Thoracic aorta (tissue), 2 donors: ENCODE results near the gene SETD6. TPM values are rescaled to one million over a fixed set of nuclear protein-coding genes. Genes with fewer than 3 reads are reported as not detected.
"Not testable (repeated sequence)": the region's sequence is repeated elsewhere in the genome, so short reads cannot be mapped to it uniquely, and the experiment has no call there.

Source experiments
- ATAC-seq: fragments of 150-250 bp; one replicate; pipeline ENCODE4 v1.8.0; 2017; ENCODE audit warnings: low read depth; ENCODE audit not compliant: insufficient number of reproducible peaks, low FRiP score
- DNase-seq: peaks from one replicate; pipeline ENCODE4 v3.0.0-alpha.2; 2020; ENCODE audit warnings: low spot score
- H3K27ac ChIP-seq, 2 donors: fragments of 200-600 bp; sonication (generic); 1 replicate in 1 of 2; 2 replicates in 1 of 2; pipeline ENCODE4 v1.5.1; 2016; ENCODE audit warnings: mild to moderate bottlenecking in 2 of 2, moderate library complexity in 2 of 2
- H3K27me3 ChIP-seq: fragments of 200-600 bp; sonication (generic); replicated peaks from 2 replicates; pipeline ENCODE4 v1.6.0; 2016; ENCODE audit warnings: mild to moderate bottlenecking; ENCODE audit not compliant: insufficient read depth
- H3K36me3 ChIP-seq: fragments of 200-600 bp; sonication (generic); one replicate; pipeline ENCODE4 v1.5.1; 2016
- H3K4me1 ChIP-seq, 2 donors: fragments of 200-600 bp; sonication (generic); 1 replicate in 1 of 2; 2 replicates in 1 of 2; pipeline versions ENCODE4 v1.5.1 to v1.6.0; 2016; ENCODE audit warnings: low read depth in 2 of 2, mild to moderate bottlenecking in 1 of 2; ENCODE audit not compliant: control insufficient read depth in 1 of 2
- H3K4me3 ChIP-seq: fragments of 200-600 bp; sonication (generic); 2 replicates; pipeline ENCODE4 v1.5.1; 2016; ENCODE audit warnings: mild to moderate bottlenecking
- H3K9me3 ChIP-seq: fragments of 200-600 bp; sonication (generic); 2 replicates; pipeline ENCODE4 v1.5.1; 2016
- CTCF ChIP-seq: fragments of 200-600 bp; sonication (generic); IDR thresholded peaks from one replicate; pipeline ENCODE4 v1.5.1; 2019; ENCODE audit warnings: antibody characterized with exemption
- total RNA-seq, 2 donors: library from RNA; depleted of rRNA; stranded (reverse); fragments of >200 nt; gene quantifications; one replicate each; pipeline versions ENCODE4 v1.1.0 to v1.2.3, GENCODE V29; 2016

Gene SETD6
- total RNA-seq, 2 donors from 2014 or later: 19.2 to 47.3 TPM

DNA sequence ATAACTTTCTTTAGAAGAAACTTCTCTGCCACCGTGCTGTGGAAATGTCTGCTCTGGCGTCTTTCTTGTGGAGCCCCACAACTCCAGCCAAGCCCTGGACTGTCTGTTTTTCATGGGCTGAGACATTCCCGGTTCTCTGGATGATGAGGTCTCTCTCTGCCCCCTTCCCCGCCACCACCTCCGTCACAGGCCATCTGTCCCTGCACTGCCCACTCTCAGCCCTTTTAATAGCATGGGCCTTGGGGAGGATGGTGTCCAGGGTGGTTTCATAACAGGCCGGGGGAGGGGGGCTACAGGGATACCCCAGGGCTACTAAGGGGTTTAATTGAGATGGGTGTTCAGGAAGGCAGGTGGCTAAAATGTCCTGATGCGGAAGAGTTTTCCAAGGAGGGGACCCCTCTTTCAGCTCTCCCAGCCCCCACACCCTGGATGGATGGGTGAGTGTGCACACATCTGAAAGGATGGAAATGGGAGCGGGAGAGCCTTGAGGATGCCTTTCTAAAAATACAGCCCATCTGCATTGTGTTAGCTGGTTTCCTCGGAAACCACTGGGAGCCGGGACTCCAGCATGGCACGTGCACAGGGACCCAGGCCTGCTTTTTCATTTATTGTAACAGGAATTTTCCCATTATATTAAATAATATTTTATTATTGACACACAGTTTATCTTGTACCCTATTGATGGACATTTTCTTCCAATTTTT is 30.0 kb upstream of the SETD6 start:
- H3K36me3 ChIP-seq: no peaks in the 10 kb centered on the region
- no peak for ATAC-seq
- no peak for DNase-seq
- H3K4me3 ChIP-seq: no peak overlapping the region
- peaks cover 0 to 8% of the 10 kb centered on the region in 2 donors for H3K4me1 ChIP-seq
- no peaks in the 10 kb centered on the region for H3K9me3 ChIP-seq
- no peak for TF ChIP-seq CTCF
- H3K27ac ChIP-seq: no peak overlapping the region
- no peaks in the 10 kb centered on the region for H3K27me3 ChIP-seq

DNA sequence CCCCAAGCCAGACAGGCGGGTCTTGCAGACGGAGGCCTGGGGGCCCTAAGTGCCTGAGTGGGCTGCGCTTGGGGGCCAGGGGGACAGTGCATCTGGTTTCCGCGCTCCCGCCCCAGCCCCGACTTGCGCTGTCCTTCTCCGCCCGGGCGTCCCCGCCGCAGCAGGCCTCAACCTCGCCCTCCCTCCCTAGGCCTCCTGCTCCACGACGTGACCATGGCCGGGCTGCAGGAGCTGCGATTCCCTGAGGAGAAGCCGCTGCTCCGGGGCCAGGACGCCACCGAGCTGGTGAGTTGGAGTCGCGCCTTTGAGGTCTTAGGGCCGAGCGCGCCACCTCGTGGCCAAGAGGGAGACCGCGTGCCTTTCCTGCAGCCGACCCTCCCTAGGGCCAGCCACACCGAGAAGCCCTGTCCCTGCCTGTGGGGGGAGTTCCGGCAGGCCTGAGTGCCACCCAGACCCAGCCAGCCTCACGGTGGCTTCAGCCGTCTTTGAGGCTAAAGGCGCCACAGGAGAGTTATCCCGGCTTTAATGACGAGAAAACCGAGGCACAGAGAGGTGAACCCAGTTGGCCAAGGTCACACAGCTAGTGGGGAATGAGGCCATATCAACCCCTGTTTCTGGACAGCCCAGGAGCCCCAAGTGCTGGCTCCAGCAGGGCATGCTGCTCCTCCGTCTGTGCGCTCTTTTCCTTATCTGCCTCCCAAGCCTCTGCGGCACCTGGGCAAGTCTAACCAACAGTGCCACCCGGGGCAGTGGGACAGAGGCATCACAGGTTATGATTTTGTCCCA is 27.6 kb upstream of the SETD6 start:
- DNase-seq (no peak), ATAC-seq (peak; percentile 68)
- Histone ChIP-seq H3K27ac (no peak overlapping the region), H3K4me1 (peaks cover 0 to 8% of the 10 kb centered on the region in 2 donors), H3K27me3 (no peaks in the 10 kb centered on the region), H3K36me3 (no peaks in the 10 kb centered on the region), H3K9me3 (no peaks in the 10 kb centered on the region), H3K4me3 (peak overlapping the region; percentile 40)
- TF ChIP-seq CTCF: peak; percentile 92

GRCh38 chr16:58488531-58488930 is 26.8 kb upstream of the SETD6 start:
- Histone ChIP-seq H3K4me1 (peaks cover 0 to 8% of the 10 kb centered on the region in 2 donors), H3K27ac (no peak overlapping the region), H3K27me3 (no peaks in the 10 kb centered on the region), H3K36me3 (no peaks in the 10 kb centered on the region), H3K4me3 (no peak overlapping the region), H3K9me3 (no peaks in the 10 kb centered on the region)
- no peak for TF ChIP-seq CTCF
- no peak for DNase-seq
- no peak for ATAC-seq

- no peaks in the 10 kb centered on the region for H3K9me3 ChIP-seq
- H3K36me3 ChIP-seq: no peaks in the 10 kb centered on the region
- peaks cover 0 to 12% of the 10 kb centered on the region in 2 donors for H3K4me1 ChIP-seq
- DNase-seq (no peak), ATAC-seq (no peak)
- TF ChIP-seq CTCF: no peak
- H3K27me3 ChIP-seq: no peaks in the 10 kb centered on the region
- no peak overlapping the region for H3K27ac ChIP-seq
- H3K4me3 ChIP-seq: no peak overlapping the region
These were observed 25.3 kb upstream of the SETD6 start for GRCh38 chr16:58490065-58490464.

GRCh38 chr16:58490539-58490938 is 24.8 kb upstream of the SETD6 start:
- not testable (repeated sequence) for H3K4me3 ChIP-seq

More at GRCh38 chr16:58490539-58490938, 24.8 kb upstream of the SETD6 start:
- H3K27ac ChIP-seq, H3K36me3 ChIP-seq, ATAC-seq, H3K27me3 ChIP-seq, DNase-seq, H3K9me3 ChIP-seq: not testable (repeated sequence)
- H3K4me1 ChIP-seq: peaks cover 0 to 12% of the 10 kb centered on the region in 2 donors
